ENCODE results near the gene IGHMBP2. TPM values are rescaled to one million over a fixed set of nuclear protein-coding genes. Genes with fewer than 3 reads are reported as not detected.

Gene IGHMBP2
- total RNA-seq, 1 experiment from 2014 or later, result 24.0 TPM

GRCh38 chr11:68934666-68935065, 31.0 kb downstream of the IGHMBP2 start:
- H3K9ac ChIP-seq (ENCODE audit: extremely low read depth, insufficient read length, low read length), result no peak overlapping the region
- H4K8ac ChIP-seq (replicated peaks; ENCODE audit: insufficient read length, low read depth, low read length), result no peak overlapping the region
- Mint-ChIP-seq H3K4me3 (no peak overlapping the region), H3K4me1 (no peaks in the 10 kb centered on the region), H3K27ac (no peak overlapping the region), H3K36me3 (ENCODE audit: insufficient read depth in 1 of 3, low read depth in 3 of 3) (peaks cover 7 to 51% (median 32%) of the 10 kb centered on the region in 3 experiments; a peak in 6 of 7 replicates), H3K9me3 (no peaks in the 10 kb centered on the region), H3K27me3 (ENCODE audit: low read depth) (no peaks in the 10 kb centered on the region)
- H2AK5ac ChIP-seq (ENCODE audit: insufficient read length, low read length), result no peak overlapping the region
- no peak overlapping the region for H3T11ph ChIP-seq (ENCODE audit: low read length)
- no peak overlapping the region for H2BK5ac ChIP-seq (ENCODE audit: insufficient read length, low read length)
- H3K79me2 ChIP-seq (ENCODE audit: insufficient read depth, low read length), result no peaks in the 10 kb centered on the region
- no peak for DNase-seq
- no peak overlapping the region for H2BK120ac ChIP-seq (ENCODE audit: low read depth, low read length, poor library complexity, severe bottlenecking)
- no peak overlapping the region for H2AFZ ChIP-seq (ENCODE audit: low read length)
- H3K9me3 ChIP-seq (ENCODE audit: control insufficient read depth, low read depth, low read length), result no peaks in the 10 kb centered on the region
- H3K23me2 ChIP-seq (ENCODE audit: insufficient read length, low read depth, low read length, poor library complexity, severe bottlenecking), result no peaks in the 10 kb centered on the region
- H2BK15ac ChIP-seq (ENCODE audit: low read depth, low read length), result no peak overlapping the region
- no peak overlapping the region for H4K5ac ChIP-seq (ENCODE audit: insufficient read length, low read depth, low read length)
- H3K4ac ChIP-seq (ENCODE audit: low read depth, low read length), result no peak overlapping the region
- H3K4me2 ChIP-seq (ENCODE audit: insufficient read depth, insufficient read length, low read length), result no peak overlapping the region
- H3K18ac ChIP-seq (ENCODE audit: insufficient read length, low read depth, low read length), result no peak overlapping the region
- H3K4me1 ChIP-seq (ENCODE audit: insufficient read depth, low read length), result no peaks in the 10 kb centered on the region
- H4K20me1 ChIP-seq (ENCODE audit: control insufficient read depth, insufficient read depth, insufficient read length), result no peaks in the 10 kb centered on the region
- no peak overlapping the region for H3K56ac ChIP-seq (ENCODE audit: insufficient read length, low read depth, low read length)
- TF ChIP-seq, protein P1, sequence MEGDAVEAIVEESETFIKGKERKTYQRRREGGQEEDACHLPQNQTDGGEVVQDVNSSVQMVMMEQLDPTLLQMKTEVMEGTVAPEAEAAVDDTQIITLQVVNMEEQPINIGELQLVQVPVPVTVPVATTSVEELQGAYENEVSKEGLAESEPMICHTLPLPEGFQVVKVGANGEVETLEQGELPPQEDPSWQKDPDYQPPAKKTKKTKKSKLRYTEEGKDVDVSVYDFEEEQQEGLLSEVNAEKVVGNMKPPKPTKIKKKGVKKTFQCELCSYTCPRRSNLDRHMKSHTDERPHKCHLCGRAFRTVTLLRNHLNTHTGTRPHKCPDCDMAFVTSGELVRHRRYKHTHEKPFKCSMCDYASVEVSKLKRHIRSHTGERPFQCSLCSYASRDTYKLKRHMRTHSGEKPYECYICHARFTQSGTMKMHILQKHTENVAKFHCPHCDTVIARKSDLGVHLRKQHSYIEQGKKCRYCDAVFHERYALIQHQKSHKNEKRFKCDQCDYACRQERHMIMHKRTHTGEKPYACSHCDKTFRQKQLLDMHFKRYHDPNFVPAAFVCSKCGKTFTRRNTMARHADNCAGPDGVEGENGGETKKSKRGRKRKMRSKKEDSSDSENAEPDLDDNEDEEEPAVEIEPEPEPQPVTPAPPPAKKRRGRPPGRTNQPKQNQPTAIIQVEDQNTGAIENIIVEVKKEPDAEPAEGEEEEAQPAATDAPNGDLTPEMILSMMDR (conservative IDR thresholded peaks at IDR 0.05), result no peak
- no CpG with 5 or more reads among the region's 13 CpGs for WGBS (ENCODE audit: extremely low coverage, insufficient read length, low lambda C conversion rate)
- H2BK12ac ChIP-seq (ENCODE audit: insufficient read length, low read depth, low read length), result no peak overlapping the region
- H3K14ac ChIP-seq (ENCODE audit: insufficient read depth, low read length), result no peak overlapping the region
- no peak overlapping the region for H3K23ac ChIP-seq (ENCODE audit: insufficient read length, low read depth, low read length)
- H3K27me3 ChIP-seq (ENCODE audit: insufficient read depth, low read length), result no peaks in the 10 kb centered on the region
- no peak overlapping the region for H2BK20ac ChIP-seq (ENCODE audit: low read depth, low read length, poor library complexity, severe bottlenecking)
- H3K27ac ChIP-seq (ENCODE audit: insufficient read length, low read depth, low read length), result no peak overlapping the region
- no peaks in the 10 kb centered on the region for H3K79me1 ChIP-seq (ENCODE audit: insufficient read depth, low read depth, low read length, poor library complexity, severe bottlenecking)
- no peak overlapping the region for H4K91ac ChIP-seq (ENCODE audit: insufficient read length, low read depth, low read length)
